HPDE6-E6E7 (cell line): Measurements from ENCODE around the gene RNF126.
"Not testable (repeated sequence)": the region's sequence is repeated elsewhere in the genome, so short reads cannot be mapped to it uniquely, and the experiment has no call there.

Source experiments
- DNase-seq: peaks from one replicate; pipeline ENCODE4 v3.0.0; 2011; ENCODE audit warnings: missing footprints; ENCODE audit errors: extremely low spot score

Gene RNF126

GRCh38 chr19:686589-687297 lies 23.7 kb upstream of the RNF126 start:
- no peak for DNase-seq

- no peak for DNase-seq
These were observed 22.5 kb upstream of the RNF126 start for GRCh38 chr19:685454-685931.

- no peak for DNase-seq
These were observed 19.8 kb upstream of the RNF126 start for GRCh38 chr19:682678-683320.

GRCh38 chr19:681029-682019 lies 18.3 kb upstream of the RNF126 start:
- peak; percentile 54 for DNase-seq

- peak; percentile 91 for DNase-seq
These were observed 17.4 kb upstream of the RNF126 start for GRCh38 chr19:680287-681028.

GRCh38 chr19:679418-680286 lies 16.6 kb upstream of the RNF126 start:
- peak; percentile 47 for DNase-seq

- no peak for DNase-seq
These were observed 15.9 kb upstream of the RNF126 start for GRCh38 chr19:678791-679388.

- DNase-seq, result no peak
These were observed 14.8 kb upstream of the RNF126 start for GRCh38 chr19:677601-678436.

- DNase-seq, result peak; percentile 76
These were observed 14.2 kb upstream of the RNF126 start for GRCh38 chr19:677201-677600.

GRCh38 chr19:676339-677105 lies 13.5 kb upstream of the RNF126 start, which contains the start of gene FSTL3:
Gene FSTL3 (plus strand): TSS chr19:676392. CDS start chr19:676424, 32 bp downstream.
- DNase-seq, result no peak

- no peak for DNase-seq
These were observed 13.0 kb upstream of the RNF126 start for GRCh38 chr19:676007-676338.

- DNase-seq, result no peak
These were observed 11.5 kb upstream of the RNF126 start for GRCh38 chr19:674282-675151.

GRCh38 chr19:670609-671075 lies 7.6 kb upstream of the RNF126 start:
- no peak for DNase-seq

GRCh38 chr19:668675-669434 lies 5.8 kb upstream of the RNF126 start:
- DNase-seq, result not testable (repeated sequence)

GRCh38 chr19:666985-667573 lies 4.1 kb upstream of the RNF126 start:
- not testable (repeated sequence) for DNase-seq

GRCh38 chr19:664913-665443 lies 2.0 kb upstream of the RNF126 start:
- no peak for DNase-seq
